Ovary (tissue), 9 donors: ENCODE measurements around the gene ZDHHC6. TPM values are rescaled to one million over a fixed set of nuclear protein-coding genes. Genes with fewer than 3 reads are reported as not detected.
"Not testable (repeated sequence)": the region's sequence is repeated elsewhere in the genome, so short reads cannot be mapped to it uniquely, and the experiment has no call there.

Experiments used
- DNase-seq, 5 donors: peaks; one replicate each; pipeline ENCODE4 v3.0.0-alpha.2; 2019 to 2020
- H3K27ac ChIP-seq, 2 donors: fragments of 200-600 bp; one replicate each; pipeline versions ENCODE4 v1.5.1 to v1.8.0; 2019 to 2022
- H3K27me3 ChIP-seq: fragments of 200-600 bp; one replicate; pipeline ENCODE4 v1.8.0; 2022
- H3K36me3 ChIP-seq: fragments of 200-600 bp; sonication (generic); one replicate; pipeline ENCODE4 v1.5.1; 2019
- H3K4me1 ChIP-seq: one replicate; pipeline ENCODE4 v1.8.1; 2013; ENCODE audit warnings: mild to moderate bottlenecking, moderate library complexity; ENCODE audit not compliant: insufficient read depth
- H3K4me3 ChIP-seq: fragments of 200-600 bp; sonication (generic); one replicate; pipeline ENCODE4 v1.5.1; 2017
- H3K9me3 ChIP-seq, 2 donors: fragments of 200-600 bp in 1 of 2; sonication (generic) in 1 of 2; one replicate each; pipeline versions ENCODE4 v1.5.1 to v1.8.1; 2013 to 2019; ENCODE audit warnings: mild to moderate bottlenecking in 1 of 2, moderate library complexity in 1 of 2
- EP300 ChIP-seq: sonication (generic); formaldehyde crosslinking; IDR thresholded peaks from one replicate; pipeline ENCODE4 v1.6.1; 2017; ENCODE audit warnings: antibody characterized with exemption
- POLR2A ChIP-seq: fragments of 450-650 bp; IDR thresholded peaks from one replicate; pipeline ENCODE4 v1.6.1; 2017; ENCODE audit warnings: antibody characterized with exemption, mild to moderate bottlenecking, moderate library complexity
- WGBS, 3 donors: extraction: QIAGEN DNeasy Blood & Tissue Kit in 1 of 3; methylation state at CpG; one replicate each; pipeline versions ENCODE4 v1.1.5 to v1.1.7; 2013 to 2017; 5-methylcytosine and 5-hydroxymethylcytosine counted together
- intact Hi-C, 4 donors: fragments of 100-400 bp; cut with DNase I; formaldehyde crosslinking; loops; one replicate each; pipeline versions ENCODE4 v1.11.0 to v1.15.1; 2022 to 2023
- polyA plus RNA-seq, 2 donors: library from polyadenylated mRNA; stranded (reverse); fragments of 200-250 nt in 1 of 2; fragments of 350-450 nt in 1 of 2; fragmentation: Illumina TruSeq in 1 of 2; extraction: RNeasy Lipid Tissue Mini Kit (QIAGEN cat#74804) in 1 of 2; gene quantifications; one replicate each; pipeline ENCODE4 v1.2.3, GENCODE V29; 2013 to 2014
- total RNA-seq, 7 donors: library from RNA; depleted of rRNA in 2 of 7; stranded (reverse); fragments of >200 nt in 2 of 7; fragmentation: NEBNext Ultra II Directional in 3 of 7; extraction: Animal tissue kit (Norgen Biotek cat#: 25700) in 3 of 7; gene quantifications; one replicate each; pipeline versions ENCODE4 v1.1.0 to v1.2.4, GENCODE V29; 2016 to 2023
- TF ChIP-seq, protein P1 (sequence below), 3 donors: fragments of 450-650 bp in 2 of 3; fragments of 200-600 bp in 1 of 3; IDR thresholded peaks; one replicate each; pipeline versions ENCODE4 v1.5.1 to v1.8.0; 2016 to 2022; ENCODE audit warnings: antibody characterized with exemption in 3 of 3, mild to moderate bottlenecking in 1 of 3
- donor health status: DM: no; HTN: no; CAD: no; lungs with moderate emphysema.
- donor health status: DM: no; HTN: no; CAD: no.
- donor health status: Bipolar disorder and iron deficiency.
- donor health status: DM: yes; HTN: yes; CAD: no.
- donor health status: DM: no; HTN: no; CAD: no.
- donor health status: DM: yes; HTN: yes; CAD: no.

ZDHHC6 gene
- total and polyA plus RNA-seq, 9 donors: 14.8 to 44.7 (median 28.8) TPM

DNA sequence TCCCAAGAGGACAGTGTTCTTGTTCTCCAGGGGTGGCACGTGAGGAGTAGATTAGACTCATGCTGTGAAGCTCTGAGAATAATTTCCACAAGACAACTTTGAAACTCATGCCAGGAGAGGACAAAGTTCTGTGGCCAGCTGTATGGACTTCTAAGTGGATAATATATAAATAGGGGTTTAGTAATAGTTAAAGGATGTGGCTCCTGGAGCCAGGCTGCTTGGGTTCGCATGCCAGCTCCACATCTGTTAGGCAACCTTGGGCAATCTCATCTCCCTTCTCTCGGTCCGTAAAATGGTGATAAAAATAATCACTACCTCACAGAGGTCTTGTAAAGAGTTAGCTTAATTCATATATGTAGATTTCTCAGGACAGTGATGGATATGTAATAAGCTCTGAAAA, 37.0 kb downstream of the ZDHHC6 start:
- 41 to 59% (median 48%) methylated on average over 4 of the region's 4 CpGs for WGBS, 3 donors
- Histone ChIP-seq H3K27me3 (no peaks in the 10 kb centered on the region), H3K4me1 (no peaks in the 10 kb centered on the region), H3K9me3 (no peaks in the 10 kb centered on the region), H3K27ac (no peak overlapping the region), H3K36me3 (no peaks in the 10 kb centered on the region), H3K4me3 (no peak overlapping the region)
- intact Hi-C loops: no loop called here
- TF ChIP-seq POLR2A (no peak), EP300 (no peak)
- TF ChIP-seq, protein P1, sequence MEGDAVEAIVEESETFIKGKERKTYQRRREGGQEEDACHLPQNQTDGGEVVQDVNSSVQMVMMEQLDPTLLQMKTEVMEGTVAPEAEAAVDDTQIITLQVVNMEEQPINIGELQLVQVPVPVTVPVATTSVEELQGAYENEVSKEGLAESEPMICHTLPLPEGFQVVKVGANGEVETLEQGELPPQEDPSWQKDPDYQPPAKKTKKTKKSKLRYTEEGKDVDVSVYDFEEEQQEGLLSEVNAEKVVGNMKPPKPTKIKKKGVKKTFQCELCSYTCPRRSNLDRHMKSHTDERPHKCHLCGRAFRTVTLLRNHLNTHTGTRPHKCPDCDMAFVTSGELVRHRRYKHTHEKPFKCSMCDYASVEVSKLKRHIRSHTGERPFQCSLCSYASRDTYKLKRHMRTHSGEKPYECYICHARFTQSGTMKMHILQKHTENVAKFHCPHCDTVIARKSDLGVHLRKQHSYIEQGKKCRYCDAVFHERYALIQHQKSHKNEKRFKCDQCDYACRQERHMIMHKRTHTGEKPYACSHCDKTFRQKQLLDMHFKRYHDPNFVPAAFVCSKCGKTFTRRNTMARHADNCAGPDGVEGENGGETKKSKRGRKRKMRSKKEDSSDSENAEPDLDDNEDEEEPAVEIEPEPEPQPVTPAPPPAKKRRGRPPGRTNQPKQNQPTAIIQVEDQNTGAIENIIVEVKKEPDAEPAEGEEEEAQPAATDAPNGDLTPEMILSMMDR (IDR thresholded peaks at IDR 0.05): no peak
- DNase-seq: no peak

DNA sequence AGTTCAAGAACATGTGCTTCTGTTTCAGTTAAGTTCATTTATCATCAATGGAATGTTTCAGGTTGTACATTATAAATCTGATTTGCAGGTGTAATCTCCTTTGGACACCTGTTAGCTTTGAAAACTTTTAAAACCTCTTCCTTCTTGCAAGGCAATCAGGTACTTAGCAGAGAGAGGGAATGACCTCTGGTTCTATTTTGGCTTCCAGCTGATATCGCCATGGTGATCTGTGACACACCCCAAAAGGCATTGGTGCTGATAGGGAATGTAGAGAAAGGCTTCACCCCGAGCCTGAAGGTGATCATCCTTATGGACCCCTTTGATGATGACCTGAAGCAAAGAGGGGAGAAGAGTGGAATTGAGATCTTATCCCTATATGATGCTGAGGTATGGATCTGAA, 37.4 kb downstream of the ZDHHC6 start:
- intact Hi-C loops: no loop called here
- Histone ChIP-seq H3K27ac (no peak overlapping the region), H3K9me3 (no peaks in the 10 kb centered on the region), H3K27me3 (no peaks in the 10 kb centered on the region), H3K4me3 (no peak overlapping the region), H3K36me3 (no peaks in the 10 kb centered on the region), H3K4me1 (no peaks in the 10 kb centered on the region)
- TF ChIP-seq EP300: no peak
- TF ChIP-seq POLR2A: no peak
- 66 to 78% (median 76%) methylated on average over 2 of the region's 2 CpGs for WGBS, 3 donors
- DNase-seq: no peak

DNA sequence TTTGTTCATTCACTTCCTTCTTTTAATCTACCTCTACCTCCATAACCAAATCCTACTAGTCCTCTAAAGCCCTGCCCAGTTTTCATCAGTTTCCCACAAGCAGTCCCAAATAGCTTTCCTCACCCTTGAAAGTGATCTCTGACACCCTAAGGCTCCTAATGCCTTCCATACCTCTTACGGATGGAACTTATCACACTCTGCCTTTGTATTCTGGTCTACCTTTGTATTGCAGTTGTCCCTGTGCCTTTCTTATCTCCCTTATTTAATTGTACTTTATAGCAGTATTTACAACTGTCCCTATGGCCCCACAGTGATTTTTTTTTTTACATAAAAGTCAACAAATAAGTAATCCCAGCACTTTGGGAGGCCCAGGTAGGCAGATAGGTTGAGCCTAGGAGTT, 39.0 kb downstream of the ZDHHC6 start:
- H3K4me1 ChIP-seq: no peaks in the 10 kb centered on the region
- no peak for TF ChIP-seq EP300
- TF ChIP-seq, protein P1 (IDR thresholded peaks at IDR 0.05): no peak
- no peak for TF ChIP-seq POLR2A
- no peak overlapping the region for H3K27ac ChIP-seq
- H3K4me3 ChIP-seq: no peak overlapping the region
- H3K9me3 ChIP-seq: no peaks in the 10 kb centered on the region
- DNase-seq: no peak
- no peaks in the 10 kb centered on the region for H3K27me3 ChIP-seq
- WGBS, 3 donors: 92 to 96% (median 95%) methylated on average over 1 of the region's 1 CpG
- no peaks in the 10 kb centered on the region for H3K36me3 ChIP-seq
- intact Hi-C loops: no loop called here

DNA sequence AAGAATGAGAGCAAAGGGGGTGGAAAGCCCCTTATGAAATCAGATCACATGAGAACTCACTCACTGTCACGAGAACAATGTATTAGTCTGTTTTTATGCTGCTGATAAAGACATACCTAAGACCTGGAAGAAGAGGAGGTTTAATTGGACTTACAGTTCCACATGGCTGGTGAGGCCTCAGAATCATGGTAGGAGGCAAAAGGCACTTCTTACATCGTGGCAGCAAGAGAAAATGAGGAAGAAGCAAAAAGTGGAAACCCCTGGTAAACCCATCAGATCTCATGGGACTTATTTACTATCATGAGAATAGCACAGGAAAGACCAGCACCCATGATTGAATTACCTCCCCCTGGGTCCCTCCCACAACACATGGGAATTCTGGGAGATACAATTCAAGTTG, 39.9 kb downstream of the ZDHHC6 start:
- intact Hi-C loops, H3K4me3 ChIP-seq, H3K4me1 ChIP-seq, DNase-seq, H3K27me3 ChIP-seq, H3K9me3 ChIP-seq, H3K36me3 ChIP-seq, H3K27ac ChIP-seq: not testable (repeated sequence)
- 69 to 84% (median 76%) methylated on average over 2 of the region's 2 CpGs for WGBS, 3 donors

DNA sequence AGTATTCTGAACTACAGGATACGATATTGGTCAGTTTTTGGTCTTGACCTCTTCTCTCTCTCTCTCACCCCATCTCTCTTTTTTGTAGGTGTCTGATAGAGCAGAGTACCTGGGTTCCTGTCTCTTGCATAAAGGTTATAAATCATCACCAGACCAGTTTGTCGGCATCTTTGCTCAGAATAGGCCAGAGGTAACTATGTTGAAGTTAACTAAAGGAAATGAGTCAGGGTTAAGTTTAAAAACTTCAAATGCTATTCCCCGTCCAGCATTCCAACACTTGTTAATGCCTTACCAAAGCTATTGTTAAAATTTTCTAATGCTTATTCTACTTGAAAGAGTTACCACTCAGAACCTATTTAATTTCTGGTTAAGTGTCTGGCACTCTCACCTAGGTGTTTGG, 42.1 kb downstream of the ZDHHC6 start:
- no peaks in the 10 kb centered on the region for H3K36me3 ChIP-seq
- H3K4me1 ChIP-seq: no peaks in the 10 kb centered on the region
- no peak for DNase-seq
- H3K4me3 ChIP-seq: no peak overlapping the region
- intact Hi-C loops: no loop called here
- no peaks in the 10 kb centered on the region for H3K9me3 ChIP-seq
- TF ChIP-seq, protein P1 (IDR thresholded peaks at IDR 0.05): no peak
- TF ChIP-seq EP300: no peak
- no peak for TF ChIP-seq POLR2A
- no peaks in the 10 kb centered on the region for H3K27me3 ChIP-seq
- H3K27ac ChIP-seq: no peak overlapping the region
- 69 to 84% (median 83%) methylated on average over 3 of the region's 3 CpGs for WGBS, 3 donors

DNA sequence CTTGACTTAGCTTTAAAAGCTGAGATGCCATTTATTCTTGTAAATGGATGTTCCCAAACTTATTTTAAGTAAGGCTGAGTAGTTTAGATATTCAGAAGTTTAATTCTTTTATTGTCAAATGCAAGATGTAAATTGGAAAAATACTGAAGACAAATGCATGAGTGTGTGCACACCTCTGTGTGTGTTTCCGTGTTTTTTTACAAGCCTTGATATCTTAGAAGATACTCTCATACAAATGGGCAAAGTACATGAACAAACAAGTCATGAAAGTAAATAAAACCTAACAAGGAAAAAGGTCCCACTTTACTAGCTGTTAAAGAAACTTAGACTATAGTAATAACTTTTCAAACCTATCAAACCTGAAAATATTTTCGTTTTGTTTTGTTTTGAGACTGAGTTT, 43.8 kb downstream of the ZDHHC6 start:
- H3K4me1 ChIP-seq: no peaks in the 10 kb centered on the region
- TF ChIP-seq POLR2A: no peak
- WGBS, 3 donors: 80 to 84% (median 83%) methylated on average over 2 of the region's 2 CpGs
- no peaks in the 10 kb centered on the region for H3K27me3 ChIP-seq
- no peaks in the 10 kb centered on the region for H3K9me3 ChIP-seq
- intact Hi-C loops: no loop called here
- H3K36me3 ChIP-seq: no peaks in the 10 kb centered on the region
- no peak for DNase-seq
- no peak overlapping the region for H3K27ac ChIP-seq
- H3K4me3 ChIP-seq: no peak overlapping the region
